Measurements from ENCODE around the gene AMMECR1. TPM values are rescaled to one million over a fixed set of nuclear protein-coding genes. Genes with fewer than 3 reads are reported as not detected.

AMMECR1 gene
- total RNA-seq, 2 donors from 2014 or later = 10.4 to 14.4 TPM

- intact Hi-C loops (cut with DNase I) = loop anchor here (10.0 kb wide), 1 partner anchor 146 kb away; no protein-coding TSS in a partner anchor
- no peak for TF ChIP-seq CTCF (IDR thresholded peaks at IDR 0.05)
These were observed 7.0 kb downstream of the AMMECR1 start for GRCh38 chrX:110310896-110311295.

GRCh38 chrX:110310000-110310790, 7.7 kb downstream of the AMMECR1 start:
- intact Hi-C loops (cut with DNase I) = loop anchor here (10.0 kb wide), 1 partner anchor 145 kb away; no protein-coding TSS in a partner anchor
- no peak overlapping the region for H3K27ac ChIP-seq
- no peak overlapping the region for H3K9ac ChIP-seq (ENCODE audit: low read depth in 2 of 2, low read length in 2 of 2)
- H3K36me3 ChIP-seq = no peaks in the 10 kb centered on the region
- H3K4me3 ChIP-seq = no peak overlapping the region
- no peak for DNase-seq
- H3K9me3 ChIP-seq = no peaks in the 10 kb centered on the region
- no peaks in the 10 kb centered on the region for H3K4me1 ChIP-seq
- no peak for TF ChIP-seq CTCF (IDR thresholded peaks at IDR 0.05)
- H3K27me3 ChIP-seq = no peaks in the 10 kb centered on the region

More at GRCh38 chrX:110310896-110311295, 7.0 kb downstream of the AMMECR1 start:
- no peaks in the 10 kb centered on the region for H3K4me1 ChIP-seq
- no peaks in the 10 kb centered on the region for H3K27me3 ChIP-seq
- no peaks in the 10 kb centered on the region for H3K9me3 ChIP-seq
- H3K9ac ChIP-seq (ENCODE audit: low read depth in 2 of 2, low read length in 2 of 2) = no peak overlapping the region
- DNase-seq = no peak
- no peak overlapping the region for H3K4me3 ChIP-seq
- no peak overlapping the region for H3K27ac ChIP-seq
- no peaks in the 10 kb centered on the region for H3K36me3 ChIP-seq

GRCh38 chrX:110308220-110308619, 9.7 kb downstream of the AMMECR1 start:
- Histone ChIP-seq H3K9ac (ENCODE audit: low read depth in 2 of 2, low read length in 2 of 2) (no peak overlapping the region), H3K4me3 (no peak overlapping the region), H3K27ac (no peak overlapping the region), H3K36me3 (no peaks in the 10 kb centered on the region), H3K9me3 (no peaks in the 10 kb centered on the region), H3K4me1 (no peaks in the 10 kb centered on the region), H3K27me3 (no peaks in the 10 kb centered on the region)
- intact Hi-C loops (cut with DNase I) = no loop called here
- TF ChIP-seq CTCF (IDR thresholded peaks at IDR 0.05) = no peak
- no peak for DNase-seq

GRCh38 chrX:110304884-110305283, 13.0 kb downstream of the AMMECR1 start:
- Histone ChIP-seq H3K4me1 (no peaks in the 10 kb centered on the region), H3K27ac (no peak overlapping the region), H3K4me3 (no peak overlapping the region), H3K36me3 (no peaks in the 10 kb centered on the region), H3K27me3 (no peaks in the 10 kb centered on the region), H3K9me3 (no peaks in the 10 kb centered on the region), H3K9ac (ENCODE audit: low read depth in 2 of 2, low read length in 2 of 2) (no peak overlapping the region)
- intact Hi-C loops (cut with DNase I) = no loop called here
- TF ChIP-seq CTCF (IDR thresholded peaks at IDR 0.05) = no peak
- DNase-seq = no peak

GRCh38 chrX:110304371-110304770, 13.5 kb downstream of the AMMECR1 start:
- H3K36me3 ChIP-seq = no peaks in the 10 kb centered on the region
- no peak overlapping the region for H3K9ac ChIP-seq (ENCODE audit: low read depth in 2 of 2, low read length in 2 of 2)
- no peak for TF ChIP-seq CTCF (IDR thresholded peaks at IDR 0.05)
- intact Hi-C loops (cut with DNase I) = no loop called here
- no peaks in the 10 kb centered on the region for H3K9me3 ChIP-seq
- DNase-seq = no peak
- no peak overlapping the region for H3K4me3 ChIP-seq
- H3K27me3 ChIP-seq = no peaks in the 10 kb centered on the region
- H3K27ac ChIP-seq = no peak overlapping the region
- H3K4me1 ChIP-seq = no peaks in the 10 kb centered on the region

Measured in colonic mucosa (tissue), 4 donors.